HG03196 (cell line): ENCODE data around the gene ASMTL.
"Not testable (repeated sequence)": the region's sequence is repeated elsewhere in the genome, so short reads cannot be mapped to it uniquely, and the experiment has no call there.

Experiments used
- ATAC-seq: cut with Tn5 transposase; IDR thresholded peaks from one replicate; pipeline ENCODE4 v1.9.1; 2021; ENCODE audit not compliant: unreplicated experiment

ASMTL gene

GRCh38 chrX:1462596-1463251, 10.0 kb upstream of the ASMTL start:
- no peak for ATAC-seq

- ATAC-seq: no peak
Observed at GRCh38 chrX:1462110-1462509, 9.4 kb upstream of the ASMTL start.

- no peak for ATAC-seq
Observed at GRCh38 chrX:1455948-1456280, 3.2 kb upstream of the ASMTL start.

- ATAC-seq: peak; percentile 56
Observed at GRCh38 chrX:1453951-1454785, 1.5 kb upstream of the ASMTL start.

- ATAC-seq: peak; percentile 7
Observed at GRCh38 chrX:1453395-1453783, 680 bp upstream of the ASMTL start.

GRCh38 chrX:1451661-1452515, 821 bp downstream of the ASMTL start:
- no peak for ATAC-seq

GRCh38 chrX:1451251-1451660, 1.5 kb downstream of the ASMTL start:
- no peak for ATAC-seq

GRCh38 chrX:1450361-1451161, 2.1 kb downstream of the ASMTL start:
- ATAC-seq: no peak

GRCh38 chrX:1449823-1450149, 2.9 kb downstream of the ASMTL start:
- ATAC-seq: no peak

- ATAC-seq: no peak
Observed at GRCh38 chrX:1449036-1449822, 3.5 kb downstream of the ASMTL start.

- not testable (repeated sequence) for ATAC-seq
Observed at GRCh38 chrX:1448573-1449001, 4.1 kb downstream of the ASMTL start.

- ATAC-seq: not testable (repeated sequence)
Observed at GRCh38 chrX:1447969-1448572, 4.6 kb downstream of the ASMTL start.

- ATAC-seq: not testable (repeated sequence)
Observed at GRCh38 chrX:1446984-1447968, 5.4 kb downstream of the ASMTL start.

- no peak for ATAC-seq
Observed at GRCh38 chrX:1444561-1445500, 7.9 kb downstream of the ASMTL start.

- no peak for ATAC-seq
Observed at GRCh38 chrX:1443496-1444075, 9.1 kb downstream of the ASMTL start.

GRCh38 chrX:1442724-1443367, 9.9 kb downstream of the ASMTL start:
- ATAC-seq: no peak
